HG03575 (cell line): Measurements from ENCODE around the gene PTPRN2.
"Not testable (repeated sequence)": the region's sequence is repeated elsewhere in the genome, so short reads cannot be mapped to it uniquely, and the experiment has no call there.

Experiments
- ATAC-seq: cut with Tn5 transposase; IDR thresholded peaks from one replicate; pipeline ENCODE4 v1.9.1; 2021; ENCODE audit not compliant: unreplicated experiment, insufficient number of reproducible peaks, low FRiP score; ENCODE audit errors: extremely low read depth

Gene PTPRN2

DNA sequence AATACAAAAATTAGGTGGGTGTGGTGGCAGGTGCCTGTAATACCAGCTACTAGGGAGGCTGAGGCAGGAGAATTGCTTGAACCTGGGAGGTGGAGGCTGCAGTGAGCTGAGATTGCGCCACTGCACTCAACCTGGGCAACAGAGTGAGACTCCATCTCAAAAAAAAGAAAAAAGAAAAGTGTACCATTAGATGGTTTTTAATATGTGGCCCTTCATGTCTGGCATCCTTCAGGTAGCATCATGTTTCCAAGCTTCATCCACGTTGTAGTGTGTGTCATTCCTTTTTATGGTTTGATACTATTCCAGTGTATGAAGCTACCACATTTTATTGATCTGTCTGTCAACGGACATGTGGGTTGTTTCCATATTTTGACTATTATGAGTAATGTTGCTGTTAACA, 1097.8 kb downstream of the PTPRN2 start:
- not testable (repeated sequence) for ATAC-seq
